Fibroblast of skin of left quadriceps (primary cell): ENCODE results near the gene DNAJB6.
"Not testable (repeated sequence)": the region's sequence is repeated elsewhere in the genome, so short reads cannot be mapped to it uniquely, and the experiment has no call there.

Experiments
- DNase-seq, 2 experiments: peaks; one replicate each; pipeline ENCODE4 v3.0.0-alpha.2; 2013; ENCODE audit warnings: low read depth in 2 of 2

The DNAJB6 gene

DNA sequence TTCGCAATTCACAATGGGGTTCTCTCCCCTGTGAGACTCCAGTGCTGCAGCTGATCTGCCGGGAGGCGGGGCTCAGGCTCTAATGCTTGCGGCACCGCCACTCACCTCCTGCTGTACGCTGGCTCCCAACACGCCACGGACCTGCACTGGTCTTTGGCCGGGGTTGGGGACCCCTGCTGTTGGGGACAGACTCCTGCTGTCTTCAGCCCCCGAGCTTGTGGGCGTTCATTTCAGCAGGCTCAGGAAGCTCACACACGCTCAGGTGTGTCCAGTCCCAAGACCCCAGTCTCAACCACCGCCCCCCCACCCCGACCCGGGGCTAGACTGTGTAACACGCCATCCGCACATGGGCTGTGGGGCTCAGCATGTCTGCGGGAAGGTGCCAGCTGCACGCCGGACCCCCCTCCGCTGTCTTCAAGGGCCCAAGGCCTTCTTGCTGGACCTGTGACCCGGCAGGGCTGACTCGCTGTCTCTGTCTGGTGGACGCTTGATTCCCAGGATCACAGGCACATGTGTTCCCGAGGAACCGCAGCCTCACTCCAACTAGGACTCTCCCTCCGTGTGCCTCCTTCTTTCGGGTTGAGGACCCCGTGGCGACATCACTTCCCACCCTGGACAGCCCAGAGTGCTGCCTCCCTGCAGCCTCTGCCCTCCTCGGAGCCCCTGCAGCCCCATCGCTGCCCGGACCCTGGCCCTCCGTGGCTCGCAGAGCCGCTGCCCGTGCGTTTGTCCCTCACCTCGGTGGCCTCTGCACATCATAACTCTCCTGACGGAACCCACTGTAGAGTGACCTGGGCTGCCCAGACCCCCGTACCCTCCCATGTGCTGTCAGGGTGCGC is 106.4 kb downstream of the DNAJB6 start:
- no peak for DNase-seq

DNA sequence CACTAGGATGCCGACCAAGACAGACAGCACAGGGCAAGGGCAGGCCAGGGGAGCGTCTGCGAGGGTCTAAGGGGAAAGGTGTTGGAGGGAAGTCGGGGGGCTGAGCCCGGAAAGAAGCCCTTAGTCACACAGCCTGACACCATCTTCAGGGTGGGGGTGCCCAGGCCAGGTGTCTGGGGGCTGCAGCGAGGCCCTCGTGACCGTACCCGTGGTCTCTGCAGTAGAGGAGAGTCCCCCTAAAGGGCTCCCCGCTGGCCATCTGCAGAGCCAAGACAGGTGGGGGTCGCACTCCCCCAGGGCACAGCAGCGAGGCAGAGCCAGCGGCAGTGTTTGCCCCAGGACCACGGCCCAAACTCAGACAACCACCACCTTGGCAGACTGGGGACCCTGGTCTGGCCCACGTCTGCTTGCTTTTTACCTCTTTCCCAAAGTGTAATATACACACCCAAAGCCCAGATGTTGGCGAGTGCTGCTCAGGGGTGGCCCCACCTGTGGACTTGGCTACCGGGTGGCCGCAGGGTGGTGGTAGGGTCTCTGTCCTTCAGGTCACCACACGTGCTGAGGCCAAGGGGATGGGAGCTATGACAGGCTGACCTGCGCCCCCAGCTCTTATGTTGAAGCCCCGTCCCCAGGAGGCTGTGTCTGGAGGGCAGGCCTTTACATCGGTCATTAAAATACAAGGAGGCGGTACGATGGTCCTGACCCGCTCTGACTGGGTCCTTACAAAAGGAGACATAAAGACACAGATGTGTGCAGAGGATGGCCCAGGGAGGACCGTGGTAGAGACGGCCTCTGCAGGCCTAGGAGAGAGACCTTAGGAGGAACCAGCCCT is 107.4 kb downstream of the DNAJB6 start:
- DNase-seq, result no peak

GRCh38 chr7:157444843-157445135 is 108.0 kb downstream of the DNAJB6 start:
- no peak for DNase-seq

- no peak for DNase-seq
These were observed 108.6 kb downstream of the DNAJB6 start for GRCh38 chr7:157445246-157445955.

- DNase-seq, result no peak
These were observed 109.1 kb downstream of the DNAJB6 start for GRCh38 chr7:157445956-157446295.

GRCh38 chr7:157446322-157446721 is 109.5 kb downstream of the DNAJB6 start:
- DNase-seq, result no peak

GRCh38 chr7:157454003-157454402 is 117.2 kb downstream of the DNAJB6 start:
- DNase-seq, result not testable (repeated sequence)

GRCh38 chr7:157457355-157458253 is 120.8 kb downstream of the DNAJB6 start:
- no peak for DNase-seq

DNA sequence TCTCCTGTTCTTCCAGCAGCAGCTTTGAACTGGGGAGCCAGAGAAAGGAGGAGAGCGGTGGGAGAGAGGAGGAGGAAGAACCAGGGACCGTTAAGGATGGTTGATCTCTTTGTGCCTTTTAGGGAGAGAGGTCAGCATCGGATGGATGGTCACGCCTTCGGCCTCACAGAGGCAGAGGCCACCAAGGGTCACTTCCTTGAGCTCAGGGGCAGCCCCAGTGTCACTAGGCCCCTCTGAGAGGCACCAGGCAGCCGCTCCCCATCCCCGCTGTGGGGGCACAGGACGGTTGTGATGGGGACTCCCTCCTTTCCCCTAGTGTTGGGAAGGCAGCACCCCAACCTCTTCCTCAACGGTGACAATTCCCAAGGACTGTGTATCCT is 121.4 kb downstream of the DNAJB6 start:
- no peak for DNase-seq

DNA sequence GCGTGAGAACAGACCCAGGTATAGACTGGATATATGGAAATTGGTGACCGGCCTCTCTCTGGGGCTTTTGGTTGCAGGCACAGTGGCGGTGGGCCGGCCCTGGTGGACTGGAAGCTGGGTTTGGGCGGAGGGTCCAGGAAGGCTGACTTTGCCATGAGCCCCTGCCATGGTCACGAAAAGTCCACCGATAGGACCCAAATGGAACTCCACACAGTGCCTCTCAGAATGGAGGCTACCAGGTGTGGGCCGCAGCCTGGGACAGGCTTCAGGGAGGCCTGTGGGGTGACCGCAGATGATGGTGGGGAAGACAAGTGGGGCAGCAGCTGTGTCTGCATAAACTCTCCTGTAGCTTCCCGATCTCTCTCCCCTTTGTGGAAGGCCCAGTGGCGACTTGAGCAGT is 123.2 kb downstream of the DNAJB6 start:
- no peak for DNase-seq

DNA sequence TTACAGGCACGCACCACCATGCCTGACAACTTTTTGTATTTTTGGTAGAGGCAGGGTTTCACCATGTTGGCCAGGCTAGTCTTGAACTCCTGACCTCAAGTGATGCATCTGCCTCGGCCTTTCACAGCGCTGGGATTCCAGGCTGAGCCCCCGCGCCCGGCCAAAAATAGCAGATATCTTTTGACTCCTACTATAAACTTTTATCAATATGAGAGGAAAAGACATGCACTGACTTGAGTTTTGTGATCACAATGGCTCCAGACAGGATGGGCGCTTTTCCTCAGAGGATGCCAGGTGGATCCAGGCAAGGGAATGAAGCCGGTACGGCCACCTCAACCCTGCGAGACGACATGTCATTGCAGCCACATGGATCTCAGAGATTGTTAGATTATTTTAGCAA is 123.9 kb downstream of the DNAJB6 start:
- DNase-seq, result no peak

DNA sequence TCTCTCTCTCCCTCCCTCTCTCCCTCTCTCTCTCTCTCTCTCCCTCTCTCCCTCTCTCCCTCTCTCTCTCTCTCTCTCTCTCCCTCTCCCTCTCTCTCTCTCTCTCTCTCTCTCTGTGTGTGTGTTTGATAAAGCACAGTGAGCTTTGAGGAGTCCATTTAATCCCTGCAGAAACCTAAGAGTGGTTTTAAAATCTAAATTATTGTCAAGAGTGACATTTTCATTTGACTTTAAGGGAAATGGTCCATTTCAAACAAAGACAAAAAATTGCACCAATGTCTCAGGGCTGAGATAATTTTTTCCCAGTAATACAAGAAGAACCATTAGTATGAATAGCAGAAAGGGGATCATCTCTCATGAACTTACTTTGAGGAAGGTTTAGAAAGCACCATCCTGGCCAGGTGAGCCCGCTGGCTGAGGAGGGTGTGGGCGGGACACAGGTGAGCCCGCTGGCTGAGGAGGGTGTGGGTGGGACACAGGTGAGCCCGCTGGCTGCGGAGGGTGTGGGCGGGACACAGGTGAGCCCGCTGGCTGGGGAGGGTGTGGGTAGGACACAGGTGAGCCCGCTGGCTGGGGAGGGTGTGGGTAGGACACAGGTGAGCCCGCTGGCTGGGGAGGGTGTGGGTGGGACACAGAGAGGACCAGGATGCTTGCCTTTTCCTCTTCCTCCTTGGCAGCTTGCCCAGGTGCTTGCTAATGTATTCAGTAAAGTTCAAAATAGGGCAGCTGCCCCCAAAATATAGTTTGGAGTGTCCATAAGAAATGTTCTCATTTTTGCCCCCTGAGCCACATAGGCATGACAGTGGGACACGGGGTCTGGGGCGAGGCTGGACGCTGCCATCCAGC is 125.0 kb downstream of the DNAJB6 start:
- no peak for DNase-seq

GRCh38 chr7:157462419-157462771 is 125.6 kb downstream of the DNAJB6 start:
- DNase-seq, result no peak

DNA sequence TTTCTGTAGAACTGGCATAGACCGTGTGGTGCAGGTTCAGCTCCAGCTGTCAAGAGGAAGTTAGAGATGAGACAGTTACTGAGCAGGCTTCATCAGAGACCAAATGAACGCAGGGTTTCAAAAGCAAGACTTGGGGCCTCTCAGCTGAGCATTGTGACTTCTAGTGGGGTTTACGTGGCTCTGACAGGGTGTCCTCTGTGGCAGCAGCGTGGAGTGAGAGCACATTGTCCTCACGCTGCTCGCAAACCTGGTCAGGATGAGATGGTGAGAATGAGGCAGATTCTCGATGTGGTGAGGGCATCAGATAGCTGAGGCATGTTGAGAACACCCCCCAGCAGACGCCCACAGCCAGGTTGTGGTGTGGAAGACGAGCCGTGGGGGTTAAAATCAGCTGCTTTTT is 126.0 kb downstream of the DNAJB6 start:
- DNase-seq, result no peak

DNA sequence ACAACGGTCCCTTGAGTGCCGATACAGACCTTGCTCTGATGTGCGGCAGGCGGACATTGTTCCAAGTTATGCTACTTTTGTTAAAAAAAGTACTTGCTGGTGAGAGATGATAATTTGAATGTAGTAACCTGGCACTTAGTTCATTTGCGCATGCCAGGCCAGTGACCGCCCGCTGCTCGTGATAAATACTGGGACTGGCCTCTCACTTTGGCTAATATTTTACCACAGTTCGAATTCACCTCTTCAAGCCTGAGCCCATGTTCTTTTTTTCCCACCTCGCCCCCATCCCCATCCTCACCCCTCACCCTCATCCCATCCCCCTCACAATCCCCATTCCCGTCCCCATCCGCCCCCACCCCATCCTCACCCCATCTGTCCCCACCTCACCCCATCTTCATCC is 126.4 kb downstream of the DNAJB6 start:
- no peak for DNase-seq

- DNase-seq, result no peak
These were observed 127.5 kb downstream of the DNAJB6 start for GRCh38 chr7:157464111-157464970.

DNA sequence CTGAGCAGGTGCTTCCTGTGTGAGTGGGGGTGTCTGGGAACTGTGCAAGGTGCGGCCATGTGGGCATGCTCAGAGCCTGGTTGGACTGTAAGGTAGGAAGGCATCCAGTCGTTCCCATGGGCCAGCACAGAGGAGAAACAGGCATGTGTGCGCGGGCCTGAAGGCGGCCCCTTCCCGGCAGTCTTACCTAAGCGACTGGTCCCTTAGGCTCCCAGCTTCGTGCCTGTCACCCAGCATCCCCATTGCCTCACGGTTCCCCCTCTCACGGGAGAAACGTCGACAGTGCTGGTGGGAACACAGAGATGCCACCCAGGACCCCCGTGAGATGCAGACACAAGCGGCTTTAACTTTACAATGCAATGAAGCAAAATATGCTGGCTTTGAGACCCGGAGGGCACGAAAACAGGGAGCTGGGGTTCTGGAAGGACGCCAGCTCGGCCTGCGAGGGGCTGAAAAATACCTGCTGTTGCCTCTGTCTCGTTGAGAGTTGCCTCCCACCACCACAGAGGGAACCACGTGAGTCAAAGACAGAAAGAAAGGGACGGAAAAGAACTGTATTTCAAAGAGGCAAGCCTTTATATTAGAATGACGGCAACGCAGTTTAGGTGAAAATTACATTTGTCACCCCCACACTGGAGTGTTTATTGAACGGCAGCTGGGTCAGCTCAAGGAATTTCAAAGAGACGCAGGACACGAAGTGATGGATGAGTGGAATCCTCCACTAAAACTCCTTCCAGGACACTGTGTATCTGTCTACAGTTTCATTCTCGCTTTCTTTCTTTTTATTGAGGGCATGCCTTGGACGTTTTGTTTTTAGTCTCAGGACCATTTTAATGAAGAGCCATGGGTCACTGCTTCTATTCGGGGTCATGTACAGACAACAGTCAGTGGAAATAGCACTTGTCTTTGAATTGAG is 128.4 kb downstream of the DNAJB6 start:
- no peak for DNase-seq

DNA sequence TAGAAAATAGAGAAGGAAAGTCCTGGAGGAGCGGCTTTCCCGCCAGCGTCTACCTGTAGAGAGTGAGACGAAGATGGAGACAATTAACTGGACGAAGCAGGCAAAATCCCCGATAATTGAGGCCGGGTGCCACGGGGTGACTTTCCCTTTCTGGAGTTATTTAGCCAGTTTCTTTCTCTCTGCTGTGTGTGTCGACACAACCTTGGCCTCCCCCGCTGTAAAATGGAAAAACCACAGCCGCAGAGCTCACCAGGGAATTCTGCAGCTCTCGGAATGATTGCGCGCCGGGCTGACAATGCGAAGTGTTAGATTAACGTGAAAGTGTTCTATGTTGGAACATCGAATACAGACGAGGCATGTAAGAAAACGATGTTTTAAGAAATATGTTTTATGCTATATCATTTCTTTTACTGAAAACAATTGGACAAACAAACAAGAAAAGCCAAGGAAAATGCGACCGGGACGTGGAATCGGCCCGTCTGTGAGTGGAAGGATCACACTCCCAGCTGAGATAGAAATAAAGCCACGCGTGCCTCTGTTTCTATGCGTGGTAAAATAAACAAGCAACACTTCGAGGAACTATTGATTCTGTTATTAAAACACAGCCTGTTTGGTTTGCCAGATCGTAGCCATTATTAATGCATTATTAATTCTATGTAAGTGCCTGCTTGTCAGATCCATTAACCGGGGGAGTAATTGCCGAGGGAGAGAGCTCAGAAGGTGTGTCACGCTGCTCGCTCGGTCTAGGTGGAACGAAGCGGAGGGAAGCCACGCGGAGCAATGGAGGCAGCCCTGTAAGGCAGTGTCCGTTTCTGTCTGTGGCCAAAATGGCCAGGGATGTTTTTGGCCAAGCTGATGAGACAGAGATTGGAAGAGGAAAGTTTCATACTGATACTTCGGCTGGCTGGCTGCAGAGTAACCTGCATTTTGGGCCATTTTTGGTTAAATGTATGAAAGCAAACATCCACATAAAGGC is 129.4 kb downstream of the DNAJB6 start:
- DNase-seq, result no peak
